Neural progenitor cell (in vitro differentiated cells): Measurements from ENCODE around the gene SBDS.

Source experiments
- EZH2 ChIP-seq: fragments of 200-600 bp; sonication (generic); IDR thresholded peaks from 2 replicates; pipeline ENCODE4 v1.6.1; 2017; ENCODE audit warnings: antibody characterized with exemption, mild to moderate bottlenecking, moderate library complexity
- EZH2phosphoT487 ChIP-seq: fragments of 200-600 bp; sonication (generic); IDR thresholded peaks from 2 replicates; pipeline ENCODE4 v1.6.1; 2017; ENCODE audit warnings: antibody characterized with exemption
- TF ChIP-seq, protein P1 (sequence below): fragments of 200-600 bp; sonication (generic); IDR thresholded peaks from 2 replicates; pipeline ENCODE4 v1.5.1; 2017; ENCODE audit warnings: antibody characterized with exemption, mild to moderate bottlenecking

DNA sequence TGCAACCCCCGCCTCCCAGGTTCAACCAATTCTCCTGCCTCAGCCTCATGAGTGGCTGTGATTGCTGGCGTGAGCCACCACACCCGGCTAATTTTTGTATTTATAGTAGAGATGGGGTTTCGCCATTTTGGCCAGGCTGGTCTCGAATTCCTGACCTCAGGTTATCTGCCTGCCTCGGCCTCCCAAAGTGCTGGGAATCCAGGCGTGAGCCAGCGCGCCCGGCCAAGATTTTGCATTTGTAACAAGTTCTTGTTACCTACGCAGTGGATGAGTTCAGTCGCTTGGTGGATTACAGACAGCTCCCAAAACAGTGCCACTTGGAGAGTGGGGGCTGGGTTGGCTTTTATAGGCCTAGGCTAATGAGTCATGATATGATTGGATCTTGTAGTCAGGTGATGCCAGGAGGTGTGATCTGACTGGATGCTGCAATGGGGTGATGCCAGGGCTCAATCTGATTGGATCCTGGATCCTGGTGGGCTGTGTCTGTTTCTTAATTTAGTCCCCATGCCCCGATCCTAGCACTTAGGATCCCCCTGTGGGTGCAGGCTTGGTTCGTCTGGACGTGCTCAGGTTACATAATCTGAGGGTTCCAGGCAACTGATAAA is 20.3 kb downstream of the SBDS start:
- no peak for TF ChIP-seq EZH2
- TF ChIP-seq, protein P1, sequence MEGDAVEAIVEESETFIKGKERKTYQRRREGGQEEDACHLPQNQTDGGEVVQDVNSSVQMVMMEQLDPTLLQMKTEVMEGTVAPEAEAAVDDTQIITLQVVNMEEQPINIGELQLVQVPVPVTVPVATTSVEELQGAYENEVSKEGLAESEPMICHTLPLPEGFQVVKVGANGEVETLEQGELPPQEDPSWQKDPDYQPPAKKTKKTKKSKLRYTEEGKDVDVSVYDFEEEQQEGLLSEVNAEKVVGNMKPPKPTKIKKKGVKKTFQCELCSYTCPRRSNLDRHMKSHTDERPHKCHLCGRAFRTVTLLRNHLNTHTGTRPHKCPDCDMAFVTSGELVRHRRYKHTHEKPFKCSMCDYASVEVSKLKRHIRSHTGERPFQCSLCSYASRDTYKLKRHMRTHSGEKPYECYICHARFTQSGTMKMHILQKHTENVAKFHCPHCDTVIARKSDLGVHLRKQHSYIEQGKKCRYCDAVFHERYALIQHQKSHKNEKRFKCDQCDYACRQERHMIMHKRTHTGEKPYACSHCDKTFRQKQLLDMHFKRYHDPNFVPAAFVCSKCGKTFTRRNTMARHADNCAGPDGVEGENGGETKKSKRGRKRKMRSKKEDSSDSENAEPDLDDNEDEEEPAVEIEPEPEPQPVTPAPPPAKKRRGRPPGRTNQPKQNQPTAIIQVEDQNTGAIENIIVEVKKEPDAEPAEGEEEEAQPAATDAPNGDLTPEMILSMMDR = no peak
- TF ChIP-seq EZH2phosphoT487 = no peak
